ENCODE measurements around the gene SOS1.
"Not testable (repeated sequence)": the region's sequence is repeated elsewhere in the genome, so short reads cannot be mapped to it uniquely, and the experiment has no call there.

Gene SOS1

DNA sequence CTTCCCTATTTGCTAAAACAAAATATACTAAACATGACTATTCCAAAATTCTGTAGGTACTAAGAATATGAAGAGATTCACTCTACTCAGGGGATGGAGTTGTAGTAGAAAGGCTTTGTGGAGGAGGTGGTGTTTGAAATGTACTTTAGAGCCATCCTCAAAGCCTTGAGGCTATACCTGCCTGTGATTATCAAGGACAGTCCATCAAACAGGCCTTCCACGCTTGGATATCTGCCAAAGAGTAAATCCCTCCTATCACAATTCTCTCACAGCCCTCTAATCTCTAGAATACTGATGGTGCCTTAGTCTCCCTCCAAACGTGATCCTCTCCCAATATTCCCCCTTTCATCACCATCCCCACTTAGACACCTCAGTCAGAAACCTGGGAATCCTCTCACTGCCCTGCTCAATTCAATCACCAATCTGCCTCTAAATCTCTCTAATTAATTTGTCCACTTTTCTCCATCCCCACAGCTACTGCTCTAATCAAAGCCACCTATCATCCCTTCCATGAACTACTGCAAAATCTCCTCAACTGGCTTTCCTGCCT is 13.1 kb downstream of the SOS1 start:
- in situ Hi-C loops (cut with MboI; ENCODE audit: low sequenced_read_pairs) = no loop called here

GRCh38 chr2:39107156-39107555 is 13.7 kb downstream of the SOS1 start:
- in situ Hi-C loops (cut with MboI; ENCODE audit: low sequenced_read_pairs) = no loop called here

DNA sequence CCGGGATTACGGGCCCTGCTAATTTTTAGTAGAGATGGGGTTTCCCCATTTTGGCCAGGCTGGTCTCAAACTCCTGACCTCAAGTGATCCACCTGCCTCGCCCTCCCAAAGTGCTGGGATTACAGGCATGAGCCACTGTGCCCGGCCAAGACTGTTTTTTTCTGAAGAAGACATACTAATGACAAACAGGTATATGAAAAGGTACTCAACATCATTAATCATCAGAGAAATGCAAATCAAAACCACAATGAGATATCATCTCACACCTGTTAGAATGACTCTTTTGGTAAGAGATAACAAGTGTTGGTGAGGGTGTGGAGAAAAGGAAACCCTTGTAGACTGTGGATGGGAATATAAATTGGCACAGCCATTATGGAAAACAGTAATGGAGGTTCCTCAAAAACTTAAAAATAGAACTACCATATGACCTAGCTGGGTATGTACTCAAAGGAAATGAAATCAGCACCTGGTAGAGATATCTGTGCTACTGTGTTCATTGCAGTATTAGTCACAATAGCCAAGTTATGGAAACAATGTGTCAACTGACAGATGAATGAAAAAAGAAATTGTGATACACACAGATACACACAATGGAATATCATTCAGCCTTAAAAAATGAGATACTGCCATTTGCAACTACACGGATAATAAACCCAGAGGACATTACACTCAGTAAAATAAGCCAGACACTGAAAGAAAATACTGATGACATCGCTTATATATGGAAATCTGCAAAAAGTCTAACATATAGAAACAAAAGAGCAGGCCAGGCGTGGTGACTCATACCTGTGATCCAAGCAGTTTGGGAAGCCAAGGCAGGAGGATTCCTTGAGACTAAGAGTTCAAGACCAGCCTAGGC is 20.8 kb downstream of the SOS1 start:
- in situ Hi-C loops (cut with MboI; ENCODE audit: low sequenced_read_pairs) = no loop called here

DNA sequence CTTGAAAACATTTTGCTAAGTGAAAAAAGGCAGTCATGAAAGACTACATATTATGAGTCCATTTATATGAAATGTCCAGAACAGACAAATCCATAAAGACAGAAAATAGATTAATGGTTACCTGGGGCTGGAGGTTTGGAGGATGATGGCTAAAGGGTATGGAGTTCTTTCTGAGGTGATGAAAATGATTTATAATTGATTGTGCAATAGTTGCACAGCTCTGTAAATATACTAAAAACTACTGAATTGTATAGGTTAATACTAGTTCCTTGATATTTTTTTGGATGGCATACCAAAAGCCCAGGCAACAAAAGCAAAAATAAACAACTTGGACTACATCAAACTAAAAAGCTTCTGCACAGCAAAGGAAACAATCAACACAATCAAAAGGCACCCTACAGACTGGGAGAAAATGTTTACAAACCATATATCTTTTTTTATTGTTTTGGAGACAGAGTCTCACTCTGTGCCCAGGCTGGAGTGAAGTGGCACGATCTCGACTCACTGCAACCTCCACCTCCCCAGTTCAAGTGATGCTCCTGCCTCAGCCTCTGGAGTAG is 21.5 kb downstream of the SOS1 start:
- in situ Hi-C loops (cut with MboI; ENCODE audit: low sequenced_read_pairs) = no loop called here

GRCh38 chr2:39095624-39096023 is 25.2 kb downstream of the SOS1 start:
- in situ Hi-C loops (cut with MboI; ENCODE audit: low sequenced_read_pairs) = no loop called here

DNA sequence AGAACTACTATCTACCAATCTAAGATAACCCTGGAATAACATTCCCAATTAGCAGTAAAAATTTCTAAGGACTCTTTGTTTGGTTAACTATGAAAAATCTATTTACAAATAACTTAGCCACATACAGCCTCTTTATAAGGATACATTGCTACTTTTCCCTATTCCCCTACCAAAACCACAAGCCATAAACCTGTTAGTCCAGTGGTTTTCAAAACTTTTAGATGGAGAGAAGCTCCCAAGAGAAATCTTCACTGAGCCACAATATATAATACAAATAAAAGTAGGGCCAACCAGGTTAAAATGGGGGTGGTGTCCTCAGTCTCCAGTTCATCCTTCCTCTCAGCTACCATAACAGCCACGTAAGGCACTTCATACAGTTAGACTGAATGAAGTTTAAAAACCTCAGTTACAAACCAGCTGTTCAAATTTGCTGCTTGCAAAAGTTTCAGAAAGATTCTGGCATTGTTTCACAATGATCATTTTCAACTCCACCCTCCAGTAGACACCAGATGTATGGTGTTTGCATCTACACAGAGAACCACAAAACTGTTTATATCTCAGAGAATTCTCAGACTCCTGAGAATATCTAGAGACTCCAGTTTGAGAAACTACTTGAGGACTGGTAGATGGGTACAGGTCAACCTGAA is 26.0 kb downstream of the SOS1 start:
- in situ Hi-C loops (cut with MboI; ENCODE audit: low sequenced_read_pairs) = no loop called here

GRCh38 chr2:39093218-39093898 is 27.5 kb downstream of the SOS1 start:
- in situ Hi-C loops (cut with MboI; ENCODE audit: low sequenced_read_pairs) = no loop called here

DNA sequence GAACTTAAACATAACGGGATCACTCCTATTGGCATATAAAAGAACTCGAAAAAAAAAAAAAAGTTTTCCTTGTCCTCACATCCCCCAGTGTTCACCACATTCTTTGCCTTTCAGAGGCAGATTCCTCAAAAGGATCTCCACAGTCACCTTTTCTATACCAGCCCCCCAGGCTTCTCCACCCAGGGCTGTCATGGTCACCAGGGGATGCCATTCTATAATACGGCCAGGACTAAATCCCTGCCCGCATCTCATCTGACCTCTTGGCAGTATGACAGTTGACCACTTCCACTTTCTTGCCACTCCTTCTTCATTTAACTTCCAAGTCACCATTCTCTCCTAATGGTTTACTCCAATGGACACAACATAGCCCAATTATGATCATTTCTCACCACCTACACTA is 29.3 kb downstream of the SOS1 start:
- in situ Hi-C loops (cut with MboI; ENCODE audit: low sequenced_read_pairs) = no loop called here

DNA sequence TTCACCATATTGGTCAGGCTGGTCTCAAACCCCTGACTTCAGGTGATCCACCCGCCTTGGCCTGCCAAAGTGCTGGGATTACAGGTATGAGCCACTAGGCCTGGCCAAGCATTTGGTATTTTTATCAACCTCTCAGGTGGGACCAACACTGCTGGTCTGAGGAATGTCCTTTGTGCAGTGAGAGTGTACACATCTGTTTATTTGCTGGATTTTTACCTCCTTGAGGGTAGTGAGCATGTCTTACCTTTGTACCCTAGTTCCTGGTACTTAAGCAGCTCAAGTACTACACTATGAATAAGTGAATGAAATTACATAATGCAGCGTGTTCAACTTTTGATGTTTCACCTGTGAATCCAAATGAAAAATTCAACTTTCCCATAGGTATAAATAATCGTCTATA is 29.8 kb downstream of the SOS1 start:
- in situ Hi-C loops (cut with MboI; ENCODE audit: low sequenced_read_pairs) = no loop called here

DNA sequence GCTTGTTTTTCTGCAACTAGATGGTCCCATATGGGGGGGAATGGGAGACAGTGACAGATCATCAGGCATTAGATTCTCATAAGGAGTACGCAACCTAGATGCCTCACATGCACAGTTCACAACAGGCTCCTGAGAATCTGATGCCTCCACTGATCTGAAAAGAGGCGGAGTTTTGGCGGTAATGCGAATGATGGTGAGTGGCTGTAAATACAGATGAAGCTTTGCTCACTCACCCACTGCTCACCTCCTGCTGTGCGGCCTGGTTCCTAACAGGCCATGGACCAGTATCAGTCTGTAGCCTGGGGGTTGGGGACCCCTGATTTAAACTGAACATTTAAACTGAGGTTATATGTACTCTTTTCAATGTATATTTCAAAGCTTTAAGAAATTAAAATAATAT is 40.7 kb downstream of the SOS1 start:
- in situ Hi-C loops (cut with MboI; ENCODE audit: low sequenced_read_pairs) = no loop called here

- in situ Hi-C loops (cut with MboI; ENCODE audit: low sequenced_read_pairs) = loop anchor here (10.0 kb wide), 1 partner anchor 165 kb away; no protein-coding TSS in a partner anchor
Measured at GRCh38 chr2:39069890-39070465, 50.9 kb downstream of the SOS1 start.

GRCh38 chr2:39069136-39069515 is 51.7 kb downstream of the SOS1 start:
- in situ Hi-C loops (cut with MboI; ENCODE audit: low sequenced_read_pairs) = loop anchor here (10.0 kb wide), 1 partner anchor 166 kb away; no protein-coding TSS in a partner anchor

DNA sequence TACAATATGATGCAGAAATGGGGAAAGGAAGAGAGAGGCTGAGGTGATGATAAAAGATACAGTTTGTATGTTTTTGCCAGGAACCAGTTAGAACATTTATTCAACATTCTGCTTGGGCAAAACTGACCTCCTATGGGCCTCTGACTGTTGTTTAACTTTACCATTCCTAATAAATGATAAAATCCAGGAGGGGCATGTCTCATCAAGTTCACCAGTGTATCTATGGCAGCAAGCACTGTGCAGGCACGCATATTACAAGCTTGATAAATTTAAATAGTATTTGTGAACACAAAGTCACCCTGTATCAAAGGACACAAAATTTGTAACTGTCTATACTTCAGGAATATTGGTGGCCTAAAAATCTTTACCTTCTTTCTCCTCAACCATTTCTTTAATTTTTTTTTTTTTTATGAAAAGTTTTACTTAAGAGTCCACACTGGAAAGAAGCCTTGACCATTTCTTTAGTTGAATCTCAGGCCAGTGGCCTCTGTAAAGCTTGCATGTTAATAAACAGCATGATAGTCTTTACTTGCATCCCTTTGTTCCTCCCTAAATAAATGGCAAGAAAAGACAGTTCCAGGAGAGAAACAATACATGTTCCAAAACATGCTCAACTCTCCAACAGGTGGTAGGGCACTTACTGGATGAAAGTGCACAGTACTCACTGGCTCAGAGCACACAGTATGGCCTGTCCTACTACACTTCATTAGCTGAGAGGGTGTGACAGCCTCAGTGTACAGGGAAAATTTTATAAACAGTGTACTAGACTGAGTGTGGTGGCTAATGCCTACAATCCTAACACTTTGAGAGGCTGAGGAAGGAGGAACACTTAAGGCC is 52.3 kb downstream of the SOS1 start:
- in situ Hi-C loops (cut with MboI; ENCODE audit: low sequenced_read_pairs) = loop anchor here (10.0 kb wide), 1 partner anchor 166 kb away; no protein-coding TSS in a partner anchor

GRCh38 chr2:39065616-39066015 is 55.2 kb downstream of the SOS1 start:
- in situ Hi-C loops (cut with MboI; ENCODE audit: low sequenced_read_pairs) = loop anchor here (10.0 kb wide), 1 partner anchor 169 kb away; no protein-coding TSS in a partner anchor

DNA sequence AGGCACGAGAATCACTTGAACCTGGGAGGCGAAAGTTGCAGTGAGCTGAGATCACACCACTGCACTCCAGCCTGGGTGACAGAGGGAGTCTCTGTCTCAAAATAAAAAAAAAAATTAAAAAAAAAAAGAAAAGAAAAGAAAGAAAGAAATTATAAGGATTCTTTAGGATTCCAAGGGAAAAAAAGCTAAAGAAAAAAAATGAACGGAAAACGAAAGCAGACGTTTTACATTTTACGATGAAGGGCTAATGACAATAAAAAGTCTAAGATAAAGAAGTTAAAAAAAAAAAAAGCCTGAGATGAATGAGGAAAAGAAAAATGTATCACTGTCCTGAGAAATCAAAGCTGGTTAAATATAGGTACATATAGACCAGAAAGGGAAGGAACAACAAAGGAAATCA is 58.5 kb downstream of the SOS1 start:
- in situ Hi-C loops (cut with MboI; ENCODE audit: low sequenced_read_pairs) = loop anchor here (10.0 kb wide), 1 partner anchor 172 kb away; no protein-coding TSS in a partner anchor

DNA sequence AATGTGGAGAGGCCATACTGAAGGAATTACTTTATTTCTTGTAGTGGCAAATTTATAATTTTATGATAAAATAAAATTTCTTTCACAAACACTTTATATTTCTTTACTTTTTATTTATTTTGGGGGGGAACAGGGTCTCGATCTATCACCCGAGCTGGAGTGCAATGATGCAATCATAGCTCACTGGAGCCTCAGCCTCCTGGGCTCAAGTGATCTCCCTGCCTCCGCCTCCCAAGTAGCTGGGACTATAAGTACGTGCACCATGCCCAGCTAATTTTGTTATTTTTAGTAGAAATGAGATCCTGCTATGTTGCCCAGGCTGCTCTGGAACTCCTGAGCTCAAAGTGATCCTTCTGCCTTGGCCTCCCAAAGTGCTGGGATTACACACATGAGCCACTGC is 59.6 kb downstream of the SOS1 start:
- in situ Hi-C loops (cut with MboI; ENCODE audit: low sequenced_read_pairs) = loop anchor here (10.0 kb wide), 1 partner anchor 174 kb away; no protein-coding TSS in a partner anchor

GRCh38 chr2:39059366-39059952 is 61.4 kb downstream of the SOS1 start:
- in situ Hi-C loops (cut with MboI; ENCODE audit: low sequenced_read_pairs) = no loop called here

DNA sequence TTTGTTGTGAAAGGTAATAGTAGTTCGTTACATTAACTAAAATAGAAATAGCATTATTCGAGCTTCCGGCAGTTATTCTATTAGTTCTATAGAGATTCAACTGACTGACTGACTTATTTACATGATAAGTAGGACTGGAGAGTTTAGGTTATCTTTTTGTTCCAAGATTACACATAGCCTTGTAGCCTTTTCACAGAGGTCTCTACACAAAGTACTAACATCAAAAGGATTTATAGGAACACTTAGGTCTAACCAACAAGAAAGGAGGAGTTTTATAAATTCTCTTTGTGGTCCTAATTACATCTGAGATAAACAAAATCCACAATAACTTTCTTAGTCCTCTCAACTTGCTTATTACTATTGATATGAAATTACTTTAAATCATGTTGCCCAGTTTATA is 62.8 kb downstream of the SOS1 start:
- in situ Hi-C loops (cut with MboI; ENCODE audit: low sequenced_read_pairs) = no loop called here

DNA sequence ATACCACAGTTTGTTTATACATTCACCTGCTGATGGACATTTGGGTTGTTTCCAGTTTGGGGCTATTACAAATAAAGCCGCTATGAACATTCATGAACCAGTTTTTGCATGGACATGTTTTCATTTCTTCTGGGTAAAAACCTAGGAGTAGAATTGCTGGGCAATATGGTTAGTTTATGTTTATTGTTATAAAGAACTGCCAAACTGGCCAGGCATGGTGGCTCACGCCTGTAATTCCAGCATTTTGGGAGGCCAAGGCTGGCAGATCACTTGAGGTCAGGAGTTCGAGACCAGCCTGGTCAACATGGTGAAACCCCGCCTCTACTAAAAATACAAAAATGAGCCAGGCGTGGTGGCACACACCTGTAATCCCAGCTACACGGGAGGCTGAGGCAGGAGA is 68.2 kb downstream of the SOS1 start:
- in situ Hi-C loops (cut with MboI; ENCODE audit: low sequenced_read_pairs) = not testable (repeated sequence)

Data from HL-60/S4 treated with retinoic acid at 250 ng/mL for 4 days and 3 days (cell line).